GM19351 (cell line): ENCODE results near the gene XBP1.
"Not testable (repeated sequence)": the region's sequence is repeated elsewhere in the genome, so short reads cannot be mapped to it uniquely, and the experiment has no call there.

ENCODE experiments used
- ATAC-seq: cut with Tn5 transposase; IDR thresholded peaks from one replicate; pipeline ENCODE4 v1.9.1; 2021; ENCODE audit warnings: mild to moderate bottlenecking, moderate library complexity; ENCODE audit not compliant: unreplicated experiment

Gene XBP1

DNA sequence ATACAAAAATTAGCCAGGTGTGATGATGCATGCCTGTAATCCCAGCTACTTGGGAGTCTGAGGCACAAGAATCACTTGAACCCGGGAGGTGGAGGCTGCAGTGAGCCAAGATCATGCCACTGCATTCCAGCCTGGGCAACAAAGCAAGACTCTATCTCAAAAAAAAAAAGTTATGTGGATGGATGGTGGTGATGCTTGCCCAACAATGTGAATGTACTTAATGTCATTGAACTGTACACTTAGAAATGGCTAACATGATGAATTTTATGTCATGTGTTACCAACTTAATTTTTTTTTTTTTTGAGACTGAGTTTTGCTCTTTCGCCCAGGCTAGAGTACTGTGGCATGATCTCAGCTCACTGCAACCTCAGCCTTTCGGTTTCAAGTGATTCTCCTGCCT is 45.9 kb downstream of the XBP1 start:
- not testable (repeated sequence) for ATAC-seq

DNA sequence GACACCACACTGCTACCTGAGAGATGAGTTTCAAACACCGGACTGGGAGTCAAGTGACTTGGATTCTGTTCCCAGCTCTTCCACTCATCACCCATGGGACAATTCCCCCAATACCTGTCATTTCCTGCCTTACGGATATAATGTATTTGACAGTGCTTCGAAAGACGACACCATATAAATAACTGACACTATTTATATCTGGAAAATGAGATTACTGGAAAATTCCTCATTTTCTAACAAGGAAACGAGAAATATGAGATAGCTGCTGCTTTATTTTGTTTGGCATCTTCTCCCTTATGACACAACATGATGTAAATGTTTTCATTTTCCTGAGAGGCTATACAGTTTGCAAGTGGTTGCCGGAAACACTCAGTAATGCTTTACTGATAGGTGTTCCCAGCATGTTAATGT is 49.9 kb downstream of the XBP1 start:
- ATAC-seq = no peak
